Measurements from ENCODE around the gene UGT1A7. TPM values are rescaled to one million over a fixed set of nuclear protein-coding genes. Genes with fewer than 3 reads are reported as not detected.

UGT1A7 gene
- polyA plus RNA-seq, 1 experiment, result not detected

- no peak for TF ChIP-seq CTCF (IDR thresholded peaks at IDR 0.05; ENCODE audit: insufficient read depth, low read depth, low read length)
- ChIA-PET POLR2A (no interaction called here), CTCF (no interaction called here)
- no peak for DNase-seq (ENCODE audit: low read depth)
- H3K36me3 ChIP-seq (ENCODE audit: control insufficient read depth, insufficient read depth, low read length), result no peaks in the 10 kb centered on the region
- no peak overlapping the region for H3K4me3 ChIP-seq (ENCODE audit: low read depth, low read length)
- H3K27me3 ChIP-seq (ENCODE audit: control insufficient read depth, insufficient read depth, low read length), result no peaks in the 10 kb centered on the region
Observed at GRCh38 chr2:233673896-233674295, 7.8 kb upstream of the UGT1A7 start.

DNA sequence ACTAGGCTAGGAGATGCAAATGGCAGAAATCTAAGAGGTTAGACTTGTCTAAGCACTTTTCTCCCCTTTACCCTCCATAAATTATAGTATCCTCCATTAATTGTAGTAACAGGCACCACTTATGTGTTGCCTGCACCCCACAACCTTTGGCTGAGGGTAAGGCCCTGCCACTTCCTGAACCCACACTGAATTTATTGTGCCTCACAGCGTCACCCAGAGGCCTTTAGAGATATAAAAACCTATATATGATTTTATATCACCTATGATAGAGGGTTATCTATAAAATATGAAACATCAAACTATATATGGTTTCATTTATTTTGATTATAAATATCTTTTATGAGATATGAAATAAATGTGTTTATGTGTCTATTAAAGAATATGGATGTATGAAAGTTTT lies 7.4 kb upstream of the UGT1A7 start:
- ChIA-PET CTCF (no interaction called here), POLR2A (no interaction called here)
- DNase-seq (ENCODE audit: low read depth), result no peak

GRCh38 chr2:233674995-233675394 lies 6.7 kb upstream of the UGT1A7 start:
- H3K36me3 ChIP-seq (ENCODE audit: control insufficient read depth, insufficient read depth, low read length), result no peaks in the 10 kb centered on the region
- ChIA-PET POLR2A (no interaction called here), CTCF (no interaction called here)
- H3K27me3 ChIP-seq (ENCODE audit: control insufficient read depth, insufficient read depth, low read length), result no peaks in the 10 kb centered on the region
- no peak for TF ChIP-seq CTCF (IDR thresholded peaks at IDR 0.05; ENCODE audit: insufficient read depth, low read depth, low read length)
- H3K4me3 ChIP-seq (ENCODE audit: low read depth, low read length), result no peak overlapping the region
- DNase-seq (ENCODE audit: low read depth), result no peak

More for the DNA sequence above, 7.4 kb upstream of the UGT1A7 start:
- Histone ChIP-seq H3K36me3 (ENCODE audit: control insufficient read depth, insufficient read depth, low read length) (no peaks in the 10 kb centered on the region), H3K4me3 (ENCODE audit: low read depth, low read length) (no peak overlapping the region), H3K27me3 (ENCODE audit: control insufficient read depth, insufficient read depth, low read length) (no peaks in the 10 kb centered on the region)
- no peak for TF ChIP-seq CTCF (IDR thresholded peaks at IDR 0.05; ENCODE audit: insufficient read depth, low read depth, low read length)

- Histone ChIP-seq H3K36me3 (ENCODE audit: control insufficient read depth, insufficient read depth, low read length) (no peaks in the 10 kb centered on the region), H3K4me3 (ENCODE audit: low read depth, low read length) (no peak overlapping the region), H3K27me3 (ENCODE audit: control insufficient read depth, insufficient read depth, low read length) (no peaks in the 10 kb centered on the region)
- ChIA-PET CTCF (no interaction called here), POLR2A (no interaction called here)
- TF ChIP-seq CTCF (IDR thresholded peaks at IDR 0.05; ENCODE audit: insufficient read depth, low read depth, low read length), result no peak
- no peak for DNase-seq (ENCODE audit: low read depth)
Observed at GRCh38 chr2:233676046-233676445, 5.7 kb upstream of the UGT1A7 start.

DNA sequence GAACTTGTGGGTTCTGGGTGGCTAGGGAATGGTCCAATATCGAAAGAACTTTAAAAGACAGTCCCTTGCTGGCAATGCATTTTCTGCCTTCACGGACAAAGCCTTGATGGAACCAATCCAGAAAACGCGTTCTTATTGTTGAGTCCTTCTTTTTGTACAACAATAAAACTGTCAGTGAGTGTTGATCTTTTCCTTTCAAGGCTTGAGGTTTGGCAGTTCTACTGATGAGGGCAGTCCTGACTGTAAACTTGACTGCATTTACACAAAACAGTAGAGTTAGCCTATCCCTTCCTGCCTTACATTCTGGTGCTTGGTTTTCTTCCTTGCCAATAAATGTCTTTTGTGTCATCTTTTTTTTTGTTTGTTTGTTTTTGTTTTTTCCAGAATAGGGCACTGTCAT lies 2.5 kb upstream of the UGT1A7 start:
- Histone ChIP-seq H3K4me3 (ENCODE audit: low read depth, low read length) (no peak overlapping the region), H3K27me3 (ENCODE audit: control insufficient read depth, insufficient read depth, low read length) (no peaks in the 10 kb centered on the region), H3K36me3 (ENCODE audit: control insufficient read depth, insufficient read depth, low read length) (no peaks in the 10 kb centered on the region)
- TF ChIP-seq CTCF (IDR thresholded peaks at IDR 0.05; ENCODE audit: insufficient read depth, low read depth, low read length), result no peak
- DNase-seq (ENCODE audit: low read depth), result no peak
- ChIA-PET POLR2A (no interaction called here), CTCF (no interaction called here)

Measured in BJ (cell line).